Skeletal muscle tissue (tissue), 4 donors: ENCODE measurements around the gene ST3GAL5. TPM values are rescaled to one million over a fixed set of nuclear protein-coding genes. Genes with fewer than 3 reads are reported as not detected.

Experiments
- H3K27ac ChIP-seq: one replicate; pipeline ENCODE4 v1.7.0; 2013; ENCODE audit warnings: mild to moderate bottlenecking, low read depth, low read length, inconsistent platforms
- H3K27me3 ChIP-seq, 3 donors: one replicate each; pipeline ENCODE4 v1.7.0; 2013; ENCODE audit warnings: low read length in 3 of 3; ENCODE audit not compliant: control insufficient read depth in 3 of 3, insufficient read depth in 3 of 3
- H3K36me3 ChIP-seq, 3 donors: one replicate each; pipeline ENCODE4 v1.7.0; 2013; ENCODE audit warnings: low read length in 3 of 3; ENCODE audit not compliant: control insufficient read depth in 3 of 3, insufficient read depth in 3 of 3
- H3K4me1 ChIP-seq, 3 donors: one replicate each; pipeline ENCODE4 v1.7.0; 2013; ENCODE audit warnings: low read length in 3 of 3, mild to moderate bottlenecking in 3 of 3; ENCODE audit not compliant: control insufficient read depth in 3 of 3, insufficient read depth in 3 of 3
- H3K4me3 ChIP-seq, 3 donors: one replicate each; pipeline ENCODE4 v1.7.0; 2013; ENCODE audit warnings: low read length in 3 of 3
- H3K9ac ChIP-seq, 3 donors: one replicate each; pipeline ENCODE4 v1.7.0; 2013; ENCODE audit warnings: low read length in 3 of 3, mild to moderate bottlenecking in 3 of 3, moderate library complexity in 2 of 3, low read depth in 1 of 3
- H3K9me3 ChIP-seq, 3 donors: one replicate each; pipeline ENCODE4 v1.7.0; 2013; ENCODE audit warnings: low read length in 3 of 3; ENCODE audit not compliant: control insufficient read depth in 3 of 3
- total RNA-seq: library from RNA; depleted of rRNA; stranded (reverse); fragments of >200 nt; gene quantifications from one replicate; pipeline ENCODE4 v1.2.3, GENCODE V29; 2014
- donor health status: Osteomylitis.

Gene ST3GAL5
- total RNA-seq, 1 donor from 2014 or later = 24.5 TPM

- H3K27ac ChIP-seq = peak overlapping the region; percentile 67
- H3K9ac ChIP-seq = peak overlapping the region in 1 of 3 donors; percentile 50
- peaks cover 12 to 14% (median 13%) of the 10 kb centered on the region in 3 donors for H3K4me1 ChIP-seq
- H3K9me3 ChIP-seq = no peaks in the 10 kb centered on the region
- H3K4me3 ChIP-seq = no peak overlapping the region
- peaks cover 11 to 18% (median 13%) of the 10 kb centered on the region in 3 donors for H3K36me3 ChIP-seq
- no peaks in the 10 kb centered on the region for H3K27me3 ChIP-seq
Observed at GRCh38 chr2:85854166-85854509, 34.7 kb downstream of the ST3GAL5 start.

GRCh38 chr2:85853499-85854165 is 35.2 kb downstream of the ST3GAL5 start:
- Histone ChIP-seq H3K9me3 (no peaks in the 10 kb centered on the region), H3K27ac (peak overlapping the region; percentile 67), H3K27me3 (no peaks in the 10 kb centered on the region), H3K4me3 (peak overlapping the region in 1 of 3 donors; percentile 16), H3K9ac (peak overlapping the region in 1 of 3 donors; percentile 50), H3K4me1 (peaks cover 12 to 14% (median 13%) of the 10 kb centered on the region in 3 donors), H3K36me3 (peaks cover 7 to 13% (median 13%) of the 10 kb centered on the region in 3 donors)

GRCh38 chr2:85852937-85853498 is 35.8 kb downstream of the ST3GAL5 start:
- Histone ChIP-seq H3K9ac (no peak overlapping the region), H3K4me1 (peaks cover 12 to 14% (median 13%) of the 10 kb centered on the region in 3 donors), H3K9me3 (no peaks in the 10 kb centered on the region), H3K27me3 (no peaks in the 10 kb centered on the region), H3K4me3 (no peak overlapping the region), H3K27ac (peak overlapping the region; percentile 67), H3K36me3 (peaks cover 7 to 12% (median 12%) of the 10 kb centered on the region in 3 donors)

GRCh38 chr2:85852152-85852840 is 36.5 kb downstream of the ST3GAL5 start:
- H3K27ac ChIP-seq = peak overlapping the region; percentile 67
- peaks cover 8 to 14% (median 14%) of the 10 kb centered on the region in 3 donors for H3K36me3 ChIP-seq
- H3K9me3 ChIP-seq = no peaks in the 10 kb centered on the region

GRCh38 chr2:85851253-85852151 is 37.3 kb downstream of the ST3GAL5 start:
- Histone ChIP-seq H3K4me3 (peak overlapping the region in 1 of 3 donors; percentile 29), H3K4me1 (peaks cover 12 to 14% (median 13%) of the 10 kb centered on the region in 3 donors), H3K27ac (no peak overlapping the region), H3K9ac (peak overlapping the region in 2 of 3 donors; percentile 11 to 68), H3K27me3 (no peaks in the 10 kb centered on the region), H3K36me3 (peaks cover 11 to 20% (median 14%) of the 10 kb centered on the region in 3 donors), H3K9me3 (no peaks in the 10 kb centered on the region)

More at GRCh38 chr2:85852152-85852840, 36.5 kb downstream of the ST3GAL5 start:
- Histone ChIP-seq H3K4me3 (no peak overlapping the region), H3K9ac (no peak overlapping the region), H3K4me1 (peaks cover 12 to 14% (median 13%) of the 10 kb centered on the region in 3 donors), H3K27me3 (no peaks in the 10 kb centered on the region)

- Histone ChIP-seq H3K4me3 (no peak overlapping the region), H3K27me3 (no peaks in the 10 kb centered on the region), H3K36me3 (peaks cover 14 to 21% (median 16%) of the 10 kb centered on the region in 3 donors), H3K9me3 (no peaks in the 10 kb centered on the region), H3K4me1 (peaks cover 12 to 14% (median 13%) of the 10 kb centered on the region in 3 donors), H3K9ac (no peak overlapping the region), H3K27ac (no peak overlapping the region)
Observed at GRCh38 chr2:85850451-85850850, 38.3 kb downstream of the ST3GAL5 start.

- no peak overlapping the region for H3K9ac ChIP-seq
- H3K9me3 ChIP-seq = no peaks in the 10 kb centered on the region
- H3K27ac ChIP-seq = no peak overlapping the region
- H3K4me1 ChIP-seq = peaks cover 5 to 8% (median 7%) of the 10 kb centered on the region in 3 donors
- H3K36me3 ChIP-seq = peaks cover 7 to 30% (median 25%) of the 10 kb centered on the region in 3 donors
- H3K4me3 ChIP-seq = no peak overlapping the region
- no peaks in the 10 kb centered on the region for H3K27me3 ChIP-seq
Observed at GRCh38 chr2:85847051-85847588, 41.7 kb downstream of the ST3GAL5 start.

GRCh38 chr2:85846411-85846810 is 42.4 kb downstream of the ST3GAL5 start:
- peaks cover 10 to 32% (median 31%) of the 10 kb centered on the region in 3 donors for H3K36me3 ChIP-seq
- H3K9ac ChIP-seq = no peak overlapping the region
- H3K4me1 ChIP-seq = peaks cover under 1 to 3% (median 2%) of the 10 kb centered on the region in 3 donors
- no peak overlapping the region for H3K27ac ChIP-seq
- H3K4me3 ChIP-seq = no peak overlapping the region
- no peaks in the 10 kb centered on the region for H3K9me3 ChIP-seq
- no peaks in the 10 kb centered on the region for H3K27me3 ChIP-seq

- Histone ChIP-seq H3K27me3 (no peaks in the 10 kb centered on the region), H3K9me3 (no peaks in the 10 kb centered on the region), H3K4me3 (no peak overlapping the region), H3K4me1 (no peaks in the 10 kb centered on the region), H3K36me3 (peaks cover 8 to 29% (median 29%) of the 10 kb centered on the region in 3 donors), H3K9ac (no peak overlapping the region), H3K27ac (no peak overlapping the region)
Observed at GRCh38 chr2:85844486-85844885, 44.3 kb downstream of the ST3GAL5 start.
